K562 (cell line): ENCODE data around the gene PSMD7. TPM values are rescaled to one million over a fixed set of nuclear protein-coding genes. Genes with fewer than 3 reads are reported as not detected.

Experiments
- DPF2 ChIP-seq: fragments of 450-650 bp; IDR thresholded peaks from 2 replicates; pipeline ENCODE4 v1.6.1; 2016
- ELF1 ChIP-seq: fragments of 200-800 bp; sonication (Bioruptor generic); IDR thresholded peaks from 2 replicates; pipeline ENCODE4 v1.6.1; 2016; ENCODE audit warnings: missing genetic modification characterization, missing compliant biosample characterization
- EP300 ChIP-seq: IDR thresholded peaks from 2 replicates; pipeline ENCODE4 v1.6.1; 2012; ENCODE audit warnings: low read length, improper control_type of control experiment
- HOXB6 ChIP-seq: fragments of 250-450 bp; sonication (Bioruptor Pico); IDR thresholded peaks from 2 replicates; pipeline ENCODE4 v1.5.1; 2022; ENCODE audit warnings: mild to moderate bottlenecking, borderline replicate concordance
- KDM4B ChIP-seq, 2 experiments: fragments of 450-650 bp in 1 of 2; sonication (generic) in 1 of 2; IDR thresholded peaks; 2 replicates each; pipeline ENCODE4 v1.6.1; 2016 to 2017; ENCODE audit warnings: borderline replicate concordance in 2 of 2, antibody characterized with exemption in 1 of 2, low read depth in 1 of 2, mild to moderate bottlenecking in 1 of 2
- MEF2A ChIP-seq: IDR thresholded peaks from 2 replicates; pipeline ENCODE4 v1.6.1; 2011; ENCODE audit warnings: low read depth, mild to moderate bottlenecking, low read length, moderate library complexity; ENCODE audit not compliant: control insufficient read depth
- MTA1 ChIP-seq: fragments of 450-650 bp; IDR thresholded peaks from 2 replicates; pipeline ENCODE4 v1.6.1; 2017; ENCODE audit warnings: borderline replicate concordance
- MYBL2 ChIP-seq, 2 experiments: fragments of 450-650 bp in 1 of 2; sonication (generic) in 1 of 2; formaldehyde crosslinking in 1 of 2; IDR thresholded peaks; 2 replicates each; pipeline versions ENCODE4 v1.6.1 to v1.8.1; 2017 to 2022; ENCODE audit warnings: borderline replicate concordance in 1 of 2, inconsistent platforms in 1 of 2, low read depth in 1 of 2, mild to moderate bottlenecking in 1 of 2, missing genetic modification reagents in 1 of 2, moderate library complexity in 1 of 2
- RBM34 ChIP-seq: fragments of 200-400 bp; formaldehyde crosslinking; IDR thresholded peaks from 2 replicates; pipeline ENCODE4 v1.6.1; 2018; ENCODE audit warnings: low read length, borderline replicate concordance; ENCODE audit not compliant: insufficient read depth
- SIN3A ChIP-seq, 2 experiments: fragments of 150-350 bp in 1 of 2; IDR thresholded peaks; 2 replicates each; pipeline ENCODE4 v1.6.1; 2011 to 2016; ENCODE audit warnings: borderline replicate concordance in 2 of 2, low read depth in 2 of 2, low read length in 2 of 2, mild to moderate bottlenecking in 2 of 2, moderate library complexity in 2 of 2; ENCODE audit not compliant: control insufficient read depth in 1 of 2
- SNRNP70 ChIP-seq: fragments of 200-400 bp; formaldehyde crosslinking; optimal IDR thresholded peaks from 2 replicates; pipeline ENCODE3; 2017; ENCODE audit warnings: low read depth, low read length
- TBL1XR1 ChIP-seq, 2 experiments: IDR thresholded peaks; 2 replicates each; pipeline ENCODE4 v1.6.1; 2012; ENCODE audit warnings: improper control_type of control experiment in 2 of 2, low read length in 2 of 2, mild to moderate bottlenecking in 1 of 2
- ZNF263 ChIP-seq: sonication (generic); formaldehyde crosslinking; IDR thresholded peaks from 2 replicates; pipeline ENCODE4 v1.8.0; 2022; ENCODE audit warnings: mild to moderate bottlenecking, missing genetic modification reagents, borderline replicate concordance
- ZNF717 ChIP-seq: fragments of 250-450 bp; sonication (Bioruptor Pico); IDR thresholded peaks from 2 replicates; pipeline ENCODE4 v1.5.0; 2021
- polyA plus RNA-seq, 8 experiments: library from polyadenylated mRNA; depleted of rRNA in 4 of 8; stranded (reverse) in 5 of 8; unstranded in 3 of 8; fragments of >200 nt; fragmentation: Nextera tagmentation in 2 of 8; fragmentation: Illumina TruSeq in 1 of 8; extraction: Ambion mirVana in 2 of 8; extraction: Trizol in 1 of 8; gene quantifications; 2 replicates each; pipeline versions ENCODE4 v1.2.1 to v1.2.3, GENCODE V29; 2011 to 2014; ENCODE audit warnings: inconsistent platforms in 1 of 8, missing spikeins in 1 of 8
- total RNA-seq, 7 experiments: library from RNA; depleted of rRNA in 6 of 7; stranded (reverse); fragments of >200 nt in 6 of 7; fragmentation: Illumina TruSeq in 2 of 7; extraction: Trizol in 2 of 7; gene quantifications; 2 replicates each; pipeline versions ENCODE4 v1.2.1 to v1.2.3, GENCODE V29; 2011 to 2021; ENCODE audit warnings: low replicate concordance in 1 of 7
- TF ChIP-seq, protein P1 (sequence below): sonication (generic); formaldehyde crosslinking; IDR thresholded peaks from 2 replicates; pipeline ENCODE4 v1.8.0; 2023; ENCODE audit warnings: mild to moderate bottlenecking, missing genetic modification reagents
- TF ChIP-seq, protein P2 (sequence below): fragments of 450-650 bp; IDR thresholded peaks from 2 replicates; pipeline ENCODE4 v1.6.1; 2017; ENCODE audit warnings: antibody characterized with exemption, mild to moderate bottlenecking
- TF ChIP-seq, protein P3 (sequence below), 2 experiments: fragments of 200-800 bp in 1 of 2; sonication (Bioruptor generic) in 1 of 2; sonication (generic) in 1 of 2; formaldehyde crosslinking in 1 of 2; IDR thresholded peaks in 1 of 2; conservative IDR thresholded peaks in 1 of 2; 2 replicates each; pipeline versions ENCODE4 v1.5.0 to v1.6.1; 2016 to 2020; ENCODE audit warnings: missing compliant biosample characterization in 1 of 2, missing genetic modification characterization in 1 of 2, missing genetic modification reagents in 1 of 2
- TF ChIP-seq, protein P4 (sequence below): fragments of 250-450 bp; sonication (Bioruptor Pico); IDR thresholded peaks from 2 replicates; pipeline ENCODE4 v1.8.0; 2021; ENCODE audit warnings: borderline replicate concordance, mild to moderate bottlenecking, moderate library complexity; ENCODE audit not compliant: poor library complexity, severe bottlenecking

The PSMD7 gene
- total and polyA plus RNA-seq, 9 of the 15 experiments (the other 6 are each of a cell fraction or from before 2014, with no cell fraction given), result 100 to 226 (median 156) TPM

DNA sequence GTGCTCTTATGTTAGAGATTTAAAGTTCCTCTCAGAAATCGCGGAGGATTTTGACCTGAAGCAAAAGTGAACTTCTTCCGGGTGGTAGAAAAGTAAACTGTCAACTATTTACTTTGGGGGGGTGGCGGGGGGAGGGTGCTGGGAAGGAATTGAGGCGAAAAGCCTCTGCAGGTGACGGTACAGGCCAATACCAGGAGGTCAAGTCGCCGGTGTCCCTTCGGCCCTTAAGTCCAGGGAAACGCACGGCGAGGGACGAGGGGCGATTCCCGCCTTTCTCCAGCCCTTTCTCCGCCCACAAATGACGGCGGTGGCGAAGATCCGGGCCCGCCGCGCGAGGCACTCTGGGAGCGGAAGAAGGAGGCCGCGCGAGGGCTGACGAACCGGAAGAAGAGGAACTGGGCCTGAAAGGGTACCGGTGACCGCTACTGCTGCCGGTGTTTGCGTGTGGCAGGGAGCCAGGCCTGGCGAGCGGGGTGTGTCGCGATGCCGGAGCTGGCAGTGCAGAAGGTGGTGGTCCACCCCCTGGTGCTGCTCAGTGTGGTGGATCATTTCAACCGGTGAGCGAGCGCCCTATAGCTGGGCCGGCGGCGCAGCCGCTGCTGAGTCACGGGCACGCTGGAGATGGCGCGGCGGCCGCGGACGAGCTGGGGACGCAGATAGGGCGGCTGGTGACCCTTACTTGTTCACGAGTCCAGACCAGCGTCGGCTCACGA lies at the start of gene PSMD7 (continued):
- peak in 1 of 2 experiments; percentile 67; a peak in 1 of 4 replicates for TF ChIP-seq SIN3A (IDR thresholded peaks at IDR 0.05; ENCODE audit: borderline replicate concordance in 2 of 2, control insufficient read depth in 1 of 2, low read depth in 2 of 2, low read length in 2 of 2)
- TF ChIP-seq ELF1 (tag), result peak; percentile 85
- TF ChIP-seq RBM34, result no peak
- no peak for TF ChIP-seq ZNF717 (CRISPR knock-in tag)
- TF ChIP-seq MEF2A, result no peak
- TF ChIP-seq TBL1XR1 (IDR thresholded peaks at IDR 0.05; ENCODE audit: low read length in 2 of 2), result no peak
- TF ChIP-seq, protein P1, sequence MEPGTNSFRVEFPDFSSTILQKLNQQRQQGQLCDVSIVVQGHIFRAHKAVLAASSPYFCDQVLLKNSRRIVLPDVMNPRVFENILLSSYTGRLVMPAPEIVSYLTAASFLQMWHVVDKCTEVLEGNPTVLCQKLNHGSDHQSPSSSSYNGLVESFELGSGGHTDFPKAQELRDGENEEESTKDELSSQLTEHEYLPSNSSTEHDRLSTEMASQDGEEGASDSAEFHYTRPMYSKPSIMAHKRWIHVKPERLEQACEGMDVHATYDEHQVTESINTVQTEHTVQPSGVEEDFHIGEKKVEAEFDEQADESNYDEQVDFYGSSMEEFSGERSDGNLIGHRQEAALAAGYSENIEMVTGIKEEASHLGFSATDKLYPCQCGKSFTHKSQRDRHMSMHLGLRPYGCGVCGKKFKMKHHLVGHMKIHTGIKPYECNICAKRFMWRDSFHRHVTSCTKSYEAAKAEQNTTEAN (CRISPR knock-in tag), result no peak
- peak; percentile 37 for TF ChIP-seq DPF2
- peak; percentile 17; the same call in 1 of the 2 replicates for TF ChIP-seq ZNF263 (CRISPR knock-in tag)
- TF ChIP-seq, protein P2, sequence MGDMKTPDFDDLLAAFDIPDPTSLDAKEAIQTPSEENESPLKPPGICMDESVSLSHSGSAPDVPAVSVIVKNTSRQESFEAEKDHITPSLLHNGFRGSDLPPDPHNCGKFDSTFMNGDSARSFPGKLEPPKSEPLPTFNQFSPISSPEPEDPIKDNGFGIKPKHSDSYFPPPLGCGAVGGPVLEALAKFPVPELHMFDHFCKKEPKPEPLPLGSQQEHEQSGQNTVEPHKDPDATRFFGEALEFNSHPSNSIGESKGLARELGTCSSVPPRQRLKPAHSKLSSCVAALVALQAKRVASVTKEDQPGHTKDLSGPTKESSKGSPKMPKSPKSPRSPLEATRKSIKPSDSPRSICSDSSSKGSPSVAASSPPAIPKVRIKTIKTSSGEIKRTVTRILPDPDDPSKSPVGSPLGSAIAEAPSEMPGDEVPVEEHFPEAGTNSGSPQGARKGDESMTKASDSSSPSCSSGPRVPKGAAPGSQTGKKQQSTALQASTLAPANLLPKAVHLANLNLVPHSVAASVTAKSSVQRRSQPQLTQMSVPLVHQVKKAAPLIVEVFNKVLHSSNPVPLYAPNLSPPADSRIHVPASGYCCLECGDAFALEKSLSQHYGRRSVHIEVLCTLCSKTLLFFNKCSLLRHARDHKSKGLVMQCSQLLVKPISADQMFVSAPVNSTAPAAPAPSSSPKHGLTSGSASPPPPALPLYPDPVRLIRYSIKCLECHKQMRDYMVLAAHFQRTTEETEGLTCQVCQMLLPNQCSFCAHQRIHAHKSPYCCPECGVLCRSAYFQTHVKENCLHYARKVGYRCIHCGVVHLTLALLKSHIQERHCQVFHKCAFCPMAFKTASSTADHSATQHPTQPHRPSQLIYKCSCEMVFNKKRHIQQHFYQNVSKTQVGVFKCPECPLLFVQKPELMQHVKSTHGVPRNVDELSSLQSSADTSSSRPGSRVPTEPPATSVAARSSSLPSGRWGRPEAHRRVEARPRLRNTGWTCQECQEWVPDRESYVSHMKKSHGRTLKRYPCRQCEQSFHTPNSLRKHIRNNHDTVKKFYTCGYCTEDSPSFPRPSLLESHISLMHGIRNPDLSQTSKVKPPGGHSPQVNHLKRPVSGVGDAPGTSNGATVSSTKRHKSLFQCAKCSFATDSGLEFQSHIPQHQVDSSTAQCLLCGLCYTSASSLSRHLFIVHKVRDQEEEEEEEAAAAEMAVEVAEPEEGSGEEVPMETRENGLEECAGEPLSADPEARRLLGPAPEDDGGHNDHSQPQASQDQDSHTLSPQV, result peak; percentile 73
- no peak; the same call in 1 of the 2 replicates for TF ChIP-seq MYBL2 (IDR thresholded peaks at IDR 0.05; ENCODE audit: low read depth)
- no peak for TF ChIP-seq MYBL2 (CRISPR knock-in tag; IDR thresholded peaks at IDR 0.05; ENCODE audit: borderline replicate concordance)
- TF ChIP-seq, protein P3, sequence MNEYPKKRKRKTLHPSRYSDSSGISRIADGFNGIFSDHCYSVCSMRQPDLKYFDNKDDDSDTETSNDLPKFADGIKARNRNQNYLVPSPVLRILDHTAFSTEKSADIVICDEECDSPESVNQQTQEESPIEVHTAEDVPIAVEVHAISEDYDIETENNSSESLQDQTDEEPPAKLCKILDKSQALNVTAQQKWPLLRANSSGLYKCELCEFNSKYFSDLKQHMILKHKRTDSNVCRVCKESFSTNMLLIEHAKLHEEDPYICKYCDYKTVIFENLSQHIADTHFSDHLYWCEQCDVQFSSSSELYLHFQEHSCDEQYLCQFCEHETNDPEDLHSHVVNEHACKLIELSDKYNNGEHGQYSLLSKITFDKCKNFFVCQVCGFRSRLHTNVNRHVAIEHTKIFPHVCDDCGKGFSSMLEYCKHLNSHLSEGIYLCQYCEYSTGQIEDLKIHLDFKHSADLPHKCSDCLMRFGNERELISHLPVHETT (CRISPR knock-in tag; conservative IDR thresholded peaks at IDR 0.05 in 1 of 2, IDR thresholded peaks at IDR 0.05 in 1 of 2), result peak in 1 of 2 experiments; percentile 85; a peak in 2 of 4 replicates
- TF ChIP-seq SNRNP70, result no peak
- TF ChIP-seq HOXB6 (CRISPR knock-in tag), result no peak
- peak in 1 of 2 experiments; percentile 86; a peak in 1 of 4 replicates for TF ChIP-seq KDM4B (IDR thresholded peaks at IDR 0.05; ENCODE audit: borderline replicate concordance in 2 of 2, low read depth in 1 of 2)
- TF ChIP-seq, protein P4, sequence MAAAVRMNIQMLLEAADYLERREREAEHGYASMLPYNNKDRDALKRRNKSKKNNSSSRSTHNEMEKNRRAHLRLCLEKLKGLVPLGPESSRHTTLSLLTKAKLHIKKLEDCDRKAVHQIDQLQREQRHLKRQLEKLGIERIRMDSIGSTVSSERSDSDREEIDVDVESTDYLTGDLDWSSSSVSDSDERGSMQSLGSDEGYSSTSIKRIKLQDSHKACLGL (CRISPR knock-in tag), result peak; percentile 25
- TF ChIP-seq MTA1, result no peak
- TF ChIP-seq EP300, result peak; percentile 15; the same call in 1 of the 2 replicates
